22Rv1 (cell line): Measurements from ENCODE around the gene DNAJC13.

Source experiments
- H3K27ac ChIP-seq: fragments of 450-650 bp; 2 replicates; pipeline ENCODE4 v1.5.1; 2017
- CTCF ChIP-seq: fragments of 450-650 bp; IDR thresholded peaks from 2 replicates; pipeline ENCODE4 v1.5.1; 2017; ENCODE audit warnings: mild to moderate bottlenecking
- ZFX ChIP-seq: fragments of 450-650 bp; IDR thresholded peaks from 2 replicates; pipeline ENCODE4 v1.6.1; 2017; ENCODE audit warnings: antibody characterized with exemption, borderline replicate concordance

DNAJC13 gene

DNA sequence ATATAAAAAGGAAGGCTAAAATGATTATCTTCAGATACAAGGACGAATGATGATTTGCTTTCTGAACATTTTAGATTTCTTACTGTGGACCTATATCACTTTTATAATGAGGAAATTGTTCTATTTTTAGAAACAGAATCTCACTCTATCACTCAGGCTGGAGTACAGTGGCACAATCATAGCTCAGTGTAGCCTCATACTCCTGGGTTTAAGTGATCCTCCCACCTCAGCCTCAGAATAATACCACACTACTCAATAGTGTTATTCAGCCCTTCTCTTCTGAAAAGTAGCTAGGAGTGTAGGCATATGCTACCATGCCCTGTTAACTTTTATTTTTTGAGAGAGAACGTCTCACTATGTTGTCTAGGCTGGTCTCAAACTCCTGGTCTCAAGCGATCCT, 15.8 kb downstream of the DNAJC13 start:
- TF ChIP-seq ZFX: no peak
- TF ChIP-seq CTCF: no peak
- no peak overlapping the region for H3K27ac ChIP-seq

GRCh38 chr3:132435224-132435910, 18.1 kb downstream of the DNAJC13 start:
- TF ChIP-seq ZFX: no peak
- no peak for TF ChIP-seq CTCF

DNA sequence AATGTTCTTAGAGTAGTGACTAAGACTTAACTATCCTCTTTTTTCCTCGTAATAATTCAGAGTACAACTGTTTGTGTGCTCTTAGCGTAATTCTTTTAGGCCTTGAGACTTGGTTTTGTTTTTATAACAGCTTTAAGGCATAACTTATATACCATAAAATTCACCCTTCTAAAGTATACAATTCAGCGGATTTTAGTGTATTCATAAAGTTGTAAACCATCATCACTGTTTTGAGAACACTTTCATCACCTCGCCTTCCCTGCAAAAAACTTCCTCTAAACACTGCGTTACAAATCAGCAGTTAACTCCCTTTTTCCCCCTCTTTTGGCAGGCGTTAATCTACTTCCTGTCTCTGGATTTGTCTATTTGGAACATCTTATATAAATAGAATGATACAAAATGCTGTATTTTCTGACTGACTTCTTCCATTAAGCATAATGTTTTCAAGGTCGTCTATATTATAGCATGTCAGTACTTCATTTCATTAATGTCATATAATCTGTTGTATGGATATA, 18.7 kb downstream of the DNAJC13 start:
- H3K27ac ChIP-seq: no peak overlapping the region
- TF ChIP-seq ZFX (no peak), CTCF (no peak)

More at GRCh38 chr3:132435224-132435910, 18.1 kb downstream of the DNAJC13 start:
- H3K27ac ChIP-seq: no peak overlapping the region

DNA sequence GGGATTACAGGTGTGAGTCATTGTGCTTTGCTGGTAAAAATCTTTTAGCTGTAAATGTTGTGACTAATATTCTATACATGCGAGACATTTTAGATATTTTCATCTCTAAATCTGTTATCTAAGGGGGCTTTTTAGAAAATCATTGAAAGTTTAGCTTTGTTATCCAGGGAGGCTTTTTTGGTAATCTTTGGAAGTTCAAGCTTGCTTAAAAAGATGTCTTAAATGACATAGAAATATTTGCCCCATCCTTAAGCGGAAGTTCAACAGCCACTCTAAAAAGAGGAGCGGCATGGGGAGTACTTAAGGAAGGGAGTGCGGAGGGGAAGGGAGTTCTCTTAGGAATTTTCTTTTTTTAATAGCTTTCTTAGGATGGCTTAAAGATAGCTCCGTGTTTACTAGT, 26.1 kb downstream of the DNAJC13 start:
- H3K27ac ChIP-seq: no peak overlapping the region
- no peak for TF ChIP-seq ZFX
- no peak for TF ChIP-seq CTCF

GRCh38 chr3:132444383-132444782, 27.1 kb downstream of the DNAJC13 start:
- H3K27ac ChIP-seq: no peak overlapping the region
- no peak for TF ChIP-seq ZFX
- no peak for TF ChIP-seq CTCF

GRCh38 chr3:132445817-132446216, 28.5 kb downstream of the DNAJC13 start:
- H3K27ac ChIP-seq: no peak overlapping the region
- TF ChIP-seq CTCF (no peak), ZFX (no peak)

DNA sequence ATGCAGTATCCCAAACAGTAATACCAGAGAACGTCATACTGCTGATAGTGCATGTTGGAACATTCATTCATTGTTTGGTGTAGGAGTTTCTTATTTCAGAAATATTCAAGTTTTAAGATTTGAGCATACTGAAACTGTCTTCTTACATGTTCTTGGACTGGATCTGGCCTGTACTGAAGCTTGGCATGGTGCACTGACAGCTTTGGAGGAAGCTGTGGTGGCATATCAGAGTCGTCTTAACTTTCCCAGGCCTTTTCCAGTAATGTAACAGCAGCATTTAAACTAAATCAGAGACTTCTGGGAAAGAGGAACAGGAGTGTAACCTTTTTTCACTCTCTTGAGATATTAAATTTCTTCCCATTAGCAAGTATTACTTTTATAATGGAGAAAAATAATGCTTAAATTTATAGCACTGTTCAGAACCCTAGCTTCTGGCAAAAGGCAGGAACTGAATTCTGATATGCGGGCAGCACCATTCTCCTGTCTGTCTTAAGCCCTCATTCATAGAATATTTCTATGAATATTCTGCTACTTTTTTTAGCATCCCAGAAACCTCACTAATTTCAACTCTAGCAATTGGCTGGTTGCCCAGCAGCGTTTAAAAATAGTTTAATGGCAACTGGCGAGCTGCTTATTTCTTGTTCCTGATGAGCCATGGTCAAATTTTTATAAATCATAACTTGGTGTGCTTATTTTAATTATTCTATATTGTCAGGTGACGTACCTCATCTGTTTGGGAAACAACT, 31.1 kb downstream of the DNAJC13 start:
- no peak overlapping the region for H3K27ac ChIP-seq
- TF ChIP-seq ZFX (no peak), CTCF (no peak)
